Prostate gland (tissue), 2 donors: ENCODE data around the gene PHF10. TPM values are rescaled to one million over a fixed set of nuclear protein-coding genes. Genes with fewer than 3 reads are reported as not detected.

Experiments
- DNase-seq: peaks from one replicate; pipeline ENCODE4 v3.0.0-alpha.2; 2019; ENCODE audit warnings: low spot score
- H3K27ac ChIP-seq, 2 donors: fragments of 200-600 bp; sonication (generic); 2 replicates each; pipeline ENCODE4 v1.5.1; 2017 to 2019
- H3K27me3 ChIP-seq: fragments of 200-600 bp; sonication (generic); replicated peaks from 2 replicates; pipeline ENCODE4 v1.5.1; 2019; ENCODE audit not compliant: insufficient read depth
- H3K36me3 ChIP-seq, 2 donors: fragments of 200-600 bp; sonication (generic); 1 replicate in 1 of 2; 2 replicates in 1 of 2; pipeline versions ENCODE4 v1.5.1 to v1.8.1; 2017 to 2019
- H3K4me1 ChIP-seq: fragments of 200-600 bp; sonication (generic); replicated peaks from 2 replicates; pipeline ENCODE4 v1.5.1; 2019
- H3K4me3 ChIP-seq, 2 donors: fragments of 200-600 bp; sonication (generic); 2 replicates each; pipeline ENCODE4 v1.5.1; 2017 to 2019
- H3K9me3 ChIP-seq: fragments of 200-600 bp; sonication (generic); 2 replicates; pipeline ENCODE4 v1.5.1; 2017
- POLR2A ChIP-seq: fragments of 450-650 bp; IDR thresholded peaks from one replicate; pipeline ENCODE4 v1.6.1; 2016; ENCODE audit warnings: antibody characterized with exemption, mild to moderate bottlenecking
- POLR2AphosphoS5 ChIP-seq: sonication (generic); formaldehyde crosslinking; IDR thresholded peaks from one replicate; pipeline ENCODE4 v1.6.1; 2017; ENCODE audit warnings: antibody characterized with exemption
- WGBS: methylation state at CpG from one replicate; pipeline ENCODE4 v1.1.5; 2018; 5-methylcytosine and 5-hydroxymethylcytosine counted together
- intact Hi-C: fragments of 100-400 bp; cut with DNase I; formaldehyde crosslinking; loops from one replicate; pipeline ENCODE4 v1.14.2; 2022
- total RNA-seq, 2 donors: library from RNA; depleted of rRNA; stranded (reverse); fragments of >200 nt; gene quantifications; one replicate each; pipeline ENCODE4 v1.1.0, GENCODE V29; 2016
- TF ChIP-seq, protein P1 (sequence below), 4 experiments: fragments of 200-600 bp in 2 of 4; fragments of 450-650 bp in 2 of 4; sonication (generic) in 2 of 4; IDR thresholded peaks; 1 replicate in 3 of 4; 2 replicates in 1 of 4; pipeline ENCODE4 v1.5.1; 2016 to 2019; ENCODE audit warnings: antibody characterized with exemption in 4 of 4, mild to moderate bottlenecking in 2 of 4, moderate library complexity in 2 of 4

The PHF10 gene
- total RNA-seq, 2 donors from 2014 or later: 45.9 to 50.4 TPM

GRCh38 chr6:169667716-169668115, 56.6 kb downstream of the PHF10 start:
- intact Hi-C loops: no loop called here
- TF ChIP-seq POLR2AphosphoS5 (no peak), POLR2A (no peak)
- TF ChIP-seq, protein P1, sequence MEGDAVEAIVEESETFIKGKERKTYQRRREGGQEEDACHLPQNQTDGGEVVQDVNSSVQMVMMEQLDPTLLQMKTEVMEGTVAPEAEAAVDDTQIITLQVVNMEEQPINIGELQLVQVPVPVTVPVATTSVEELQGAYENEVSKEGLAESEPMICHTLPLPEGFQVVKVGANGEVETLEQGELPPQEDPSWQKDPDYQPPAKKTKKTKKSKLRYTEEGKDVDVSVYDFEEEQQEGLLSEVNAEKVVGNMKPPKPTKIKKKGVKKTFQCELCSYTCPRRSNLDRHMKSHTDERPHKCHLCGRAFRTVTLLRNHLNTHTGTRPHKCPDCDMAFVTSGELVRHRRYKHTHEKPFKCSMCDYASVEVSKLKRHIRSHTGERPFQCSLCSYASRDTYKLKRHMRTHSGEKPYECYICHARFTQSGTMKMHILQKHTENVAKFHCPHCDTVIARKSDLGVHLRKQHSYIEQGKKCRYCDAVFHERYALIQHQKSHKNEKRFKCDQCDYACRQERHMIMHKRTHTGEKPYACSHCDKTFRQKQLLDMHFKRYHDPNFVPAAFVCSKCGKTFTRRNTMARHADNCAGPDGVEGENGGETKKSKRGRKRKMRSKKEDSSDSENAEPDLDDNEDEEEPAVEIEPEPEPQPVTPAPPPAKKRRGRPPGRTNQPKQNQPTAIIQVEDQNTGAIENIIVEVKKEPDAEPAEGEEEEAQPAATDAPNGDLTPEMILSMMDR (IDR thresholded peaks at IDR 0.05): no peak

DNA sequence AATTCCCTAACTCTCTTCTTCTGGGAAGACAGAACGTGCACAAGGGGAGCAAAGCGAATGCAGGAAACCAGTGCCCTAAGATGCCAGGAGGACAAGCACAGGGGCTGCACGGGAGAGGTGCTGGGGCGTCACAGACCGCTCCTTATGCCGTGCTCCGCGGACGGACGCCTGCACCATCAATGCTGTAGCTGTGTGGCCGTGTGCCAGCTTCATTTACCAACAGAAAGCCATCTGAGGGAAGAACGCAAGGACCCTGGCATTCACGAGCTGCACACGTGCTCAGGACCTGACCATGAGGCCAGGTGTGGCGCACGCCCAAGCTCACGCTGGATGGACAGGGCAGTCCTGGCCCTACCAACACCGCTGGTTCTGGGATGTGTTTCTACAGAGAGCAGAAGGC, 57.9 kb downstream of the PHF10 start:
- Histone ChIP-seq H3K27ac (no peak overlapping the region), H3K4me1 (no peaks in the 10 kb centered on the region), H3K36me3 (no peaks in the 10 kb centered on the region), H3K9me3 (no peaks in the 10 kb centered on the region), H3K27me3 (no peaks in the 10 kb centered on the region), H3K4me3 (no peak overlapping the region)
- intact Hi-C loops: no loop called here
- no peak for DNase-seq
- WGBS: 95% methylated on average over 18 of the region's 18 CpGs
- TF ChIP-seq POLR2AphosphoS5: no peak
- TF ChIP-seq, protein P1 (IDR thresholded peaks at IDR 0.05): no peak
- no peak for TF ChIP-seq POLR2A

More at GRCh38 chr6:169667716-169668115, 56.6 kb downstream of the PHF10 start:
- DNase-seq: no peak
- H3K27me3 ChIP-seq: no peaks in the 10 kb centered on the region
- no peaks in the 10 kb centered on the region for H3K4me1 ChIP-seq
- no peaks in the 10 kb centered on the region for H3K36me3 ChIP-seq
- no peak overlapping the region for H3K4me3 ChIP-seq
- H3K27ac ChIP-seq: no peak overlapping the region
- H3K9me3 ChIP-seq: no peaks in the 10 kb centered on the region
- WGBS: 97% methylated on average over 27 of the region's 27 CpGs

DNA sequence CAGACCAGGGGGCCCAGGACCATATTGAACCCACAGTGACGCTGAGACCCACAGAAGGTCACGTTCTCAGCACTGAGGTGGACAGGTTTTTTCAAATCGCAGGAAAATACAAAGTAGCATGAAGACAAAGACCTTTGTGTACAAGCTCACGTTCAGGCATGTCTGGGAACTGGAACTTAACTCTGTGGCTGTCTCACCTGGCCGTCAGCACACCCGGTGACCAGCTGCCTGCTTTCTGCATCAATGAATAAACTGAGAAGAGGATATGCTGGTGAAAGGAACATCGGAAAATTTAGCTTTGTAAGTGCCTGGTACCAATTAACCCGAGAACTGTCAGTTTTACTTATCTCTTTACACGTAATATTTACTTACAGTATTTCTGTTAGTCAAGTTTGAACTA, 59.0 kb downstream of the PHF10 start:
- H3K9me3 ChIP-seq: no peaks in the 10 kb centered on the region
- no peak overlapping the region for H3K27ac ChIP-seq
- H3K4me3 ChIP-seq: no peak overlapping the region
- no peaks in the 10 kb centered on the region for H3K27me3 ChIP-seq
- H3K4me1 ChIP-seq: no peaks in the 10 kb centered on the region
- TF ChIP-seq POLR2AphosphoS5 (no peak), POLR2A (no peak)
- TF ChIP-seq, protein P1 (IDR thresholded peaks at IDR 0.05): no peak
- WGBS: 59% methylated on average over 9 of the region's 9 CpGs
- no peaks in the 10 kb centered on the region for H3K36me3 ChIP-seq
- intact Hi-C loops: no loop called here
- no peak for DNase-seq

- no peaks in the 10 kb centered on the region for H3K36me3 ChIP-seq
- DNase-seq: no peak
- 91% methylated on average over 14 of the region's 14 CpGs for WGBS
- no peaks in the 10 kb centered on the region for H3K9me3 ChIP-seq
- TF ChIP-seq POLR2A (no peak), POLR2AphosphoS5 (no peak)
- TF ChIP-seq, protein P1 (IDR thresholded peaks at IDR 0.05): no peak
- intact Hi-C loops: no loop called here
- H3K4me1 ChIP-seq: no peaks in the 10 kb centered on the region
- no peak overlapping the region for H3K4me3 ChIP-seq
- H3K27ac ChIP-seq: no peak overlapping the region
- no peaks in the 10 kb centered on the region for H3K27me3 ChIP-seq
Observed at GRCh38 chr6:169664227-169664626, 60.1 kb downstream of the PHF10 start.

- no peaks in the 10 kb centered on the region for H3K36me3 ChIP-seq
- WGBS: 91% methylated on average over 8 of the region's 8 CpGs
Observed at GRCh38 chr6:169663468-169663867, 60.8 kb downstream of the PHF10 start.

More at GRCh38 chr6:169663468-169663867, 60.8 kb downstream of the PHF10 start:
- H3K27me3 ChIP-seq: no peaks in the 10 kb centered on the region
- H3K9me3 ChIP-seq: no peaks in the 10 kb centered on the region
- no peak overlapping the region for H3K4me3 ChIP-seq
- intact Hi-C loops: no loop called here
- no peak overlapping the region for H3K27ac ChIP-seq
- no peaks in the 10 kb centered on the region for H3K4me1 ChIP-seq
- no peak for TF ChIP-seq POLR2A
- TF ChIP-seq, protein P1 (IDR thresholded peaks at IDR 0.05): no peak
- no peak for TF ChIP-seq POLR2AphosphoS5
- no peak for DNase-seq
